GM15510 (cell line): ENCODE measurements around the gene RAMP1.

Experiments used
- POLR2A ChIP-seq: IDR thresholded peaks from 3 replicates; pipeline ENCODE4 v1.6.1; 2011; ENCODE audit warnings: borderline replicate concordance; ENCODE audit not compliant: insufficient read length; ENCODE audit errors: extremely low read depth

RAMP1 gene

DNA sequence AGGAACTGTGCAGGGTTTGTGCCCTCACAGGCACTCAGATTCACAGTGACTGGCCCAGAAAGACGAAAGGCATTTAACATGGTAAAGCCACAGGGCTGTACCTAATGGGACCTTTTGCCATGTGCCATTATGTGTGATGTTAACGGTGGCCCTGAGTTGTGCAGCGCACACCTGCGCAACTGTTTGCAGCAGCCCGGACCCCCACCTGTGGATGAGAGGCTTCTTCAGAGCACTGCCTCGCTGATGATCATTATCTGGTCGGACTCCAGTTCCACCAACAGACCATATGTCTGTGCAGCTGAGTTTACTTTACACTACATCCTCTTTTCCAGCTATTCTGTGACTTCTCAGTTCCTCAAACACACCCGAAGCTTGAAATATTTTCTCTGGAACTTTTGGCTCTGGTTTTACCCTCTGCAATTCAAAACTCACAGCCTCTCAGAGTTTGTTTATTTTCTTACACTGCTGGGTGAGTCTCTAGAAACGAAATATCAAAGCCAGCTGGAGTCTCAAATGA is 71.8 kb downstream of the RAMP1 start:
- no peak for TF ChIP-seq POLR2A

- TF ChIP-seq POLR2A = no peak
Measured at GRCh38 chr2:237932731-237933131, 73.3 kb downstream of the RAMP1 start.

GRCh38 chr2:237934186-237934585 is 74.8 kb downstream of the RAMP1 start:
- no peak for TF ChIP-seq POLR2A

GRCh38 chr2:237935740-237936452 is 76.5 kb downstream of the RAMP1 start:
- no peak for TF ChIP-seq POLR2A

DNA sequence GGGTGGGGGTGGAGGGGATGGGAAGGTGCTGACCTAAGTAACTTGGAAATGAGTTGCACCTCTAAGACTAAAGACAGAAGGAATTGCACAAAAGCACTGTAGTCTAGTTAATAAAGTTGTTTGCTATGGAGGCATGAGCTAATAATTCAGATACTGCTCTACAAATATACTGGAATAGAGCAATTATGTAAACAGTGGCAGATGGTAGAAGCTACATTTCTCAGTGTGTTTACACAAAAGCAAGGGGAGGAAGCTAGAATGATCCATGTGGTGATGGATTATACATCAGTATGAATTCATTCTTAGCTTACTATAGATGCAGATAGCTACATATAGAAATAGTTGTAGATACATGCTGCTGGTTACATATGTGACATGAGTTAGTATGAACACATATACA is 79.8 kb downstream of the RAMP1 start:
- TF ChIP-seq POLR2A = no peak

DNA sequence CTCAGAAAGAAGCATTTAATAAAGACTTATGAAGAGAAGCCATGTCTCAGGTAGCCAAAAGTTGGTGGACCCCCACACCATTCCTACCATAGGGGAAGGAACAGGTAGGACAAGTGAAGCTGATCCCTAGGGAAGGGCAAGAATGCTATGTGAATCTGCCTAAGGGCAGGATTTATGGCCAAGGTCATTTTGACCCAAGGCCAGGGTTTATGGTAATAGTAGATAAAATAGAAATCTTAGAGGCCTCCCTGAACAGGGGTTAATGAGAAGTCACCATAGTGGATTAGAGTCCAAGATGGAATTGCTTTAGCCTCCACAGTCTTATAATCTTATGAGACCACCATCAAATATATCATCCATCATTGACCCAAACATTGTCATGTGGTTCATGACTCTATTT is 81.4 kb downstream of the RAMP1 start:
- no peak for TF ChIP-seq POLR2A

- TF ChIP-seq POLR2A = no peak
Measured at GRCh38 chr2:237941239-237941638, 81.8 kb downstream of the RAMP1 start.

DNA sequence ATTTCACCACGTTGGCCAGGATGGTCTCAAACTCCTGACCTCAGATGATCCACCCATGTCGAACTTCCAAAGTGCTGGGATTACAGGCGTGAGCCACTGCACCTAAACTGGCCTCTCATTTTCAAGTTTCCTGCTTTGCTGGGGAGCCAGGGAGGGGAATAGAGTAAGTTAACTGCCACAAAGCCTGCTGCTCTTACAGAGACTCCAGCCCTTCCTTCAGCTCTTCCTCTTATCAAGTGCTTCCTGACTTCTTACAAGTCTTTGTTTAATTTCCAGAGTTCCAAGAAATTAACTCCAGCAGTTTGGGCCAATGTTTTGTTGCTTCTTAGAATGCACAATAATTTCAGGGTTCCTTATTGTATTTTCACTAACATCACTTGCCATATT is 83.1 kb downstream of the RAMP1 start:
- no peak for TF ChIP-seq POLR2A

DNA sequence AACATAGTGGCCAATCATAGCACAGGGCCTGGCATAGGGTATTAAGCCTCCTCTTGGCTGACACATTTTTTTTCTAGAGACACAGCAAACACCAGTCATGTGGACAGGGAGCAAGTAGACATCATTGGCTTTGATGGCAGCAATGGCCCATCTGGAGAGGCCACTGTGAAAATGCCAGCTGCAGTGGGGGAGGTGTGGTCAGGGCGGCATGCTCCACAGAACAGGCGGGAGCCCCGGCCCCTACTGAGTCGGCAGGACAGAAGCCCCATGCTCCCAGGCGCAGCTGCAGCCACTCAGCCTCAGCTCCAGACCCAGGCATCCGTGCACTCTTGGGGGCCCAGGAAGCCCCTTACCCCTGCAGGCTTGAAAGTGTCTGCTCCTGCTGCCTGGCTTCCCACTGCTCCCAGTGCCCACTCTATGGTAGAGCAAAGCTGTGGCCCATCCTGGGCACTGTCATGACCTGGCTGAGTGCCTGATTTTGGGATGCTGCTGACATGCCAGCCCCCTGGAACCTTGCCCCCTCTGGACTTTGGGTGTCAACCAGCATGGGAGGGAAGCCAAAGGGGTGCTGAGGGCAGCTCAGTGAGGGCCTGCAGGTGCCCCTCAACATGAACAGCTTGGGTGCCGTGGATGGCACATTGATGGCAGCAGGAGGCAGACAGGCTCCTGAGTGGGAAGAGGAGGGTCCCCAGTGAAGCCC is 84.1 kb downstream of the RAMP1 start:
- TF ChIP-seq POLR2A = no peak

- no peak for TF ChIP-seq POLR2A
Measured at GRCh38 chr2:237944302-237944701, 84.9 kb downstream of the RAMP1 start.

DNA sequence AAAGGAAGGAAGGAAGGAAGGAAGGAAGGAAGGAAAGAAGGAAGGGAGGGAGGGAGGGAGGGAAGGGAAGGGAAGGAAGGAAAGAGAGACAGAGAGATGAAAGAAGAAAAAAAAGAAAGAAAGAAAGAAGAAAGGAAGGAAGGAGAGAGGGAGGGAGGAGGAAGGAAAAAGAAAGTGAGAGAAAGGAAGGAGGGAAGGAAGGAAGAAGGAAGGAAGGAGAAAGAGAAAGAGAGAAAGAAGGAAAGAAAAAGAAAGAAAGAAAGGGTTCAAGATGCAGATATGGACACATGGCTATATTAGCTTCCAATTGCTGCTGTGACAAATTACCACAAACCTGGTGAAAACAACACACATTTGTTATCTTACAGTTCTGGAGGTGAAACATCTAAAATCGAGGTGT is 87.0 kb downstream of the RAMP1 start:
- TF ChIP-seq POLR2A = no peak

DNA sequence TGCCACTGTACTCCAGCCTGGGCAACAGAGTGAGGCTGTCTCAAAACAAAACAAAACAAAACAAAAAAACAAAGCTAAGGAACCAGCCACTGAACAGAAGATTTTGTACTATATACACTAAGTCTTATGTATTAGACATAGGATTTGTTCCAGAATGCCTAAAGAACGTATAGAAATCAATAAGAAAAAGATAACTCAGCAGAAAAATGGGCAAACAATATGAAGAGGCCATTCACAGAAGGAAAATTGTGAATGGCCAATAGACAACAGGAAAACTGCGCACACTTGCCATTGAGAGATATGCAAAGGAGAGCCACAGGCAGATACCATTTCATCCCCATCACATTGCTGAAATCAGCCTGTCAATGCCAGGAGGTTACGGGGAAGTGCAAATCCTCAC is 92.5 kb downstream of the RAMP1 start:
- TF ChIP-seq POLR2A = no peak

- TF ChIP-seq POLR2A = no peak
Measured at GRCh38 chr2:237952851-237953250, 93.4 kb downstream of the RAMP1 start.

DNA sequence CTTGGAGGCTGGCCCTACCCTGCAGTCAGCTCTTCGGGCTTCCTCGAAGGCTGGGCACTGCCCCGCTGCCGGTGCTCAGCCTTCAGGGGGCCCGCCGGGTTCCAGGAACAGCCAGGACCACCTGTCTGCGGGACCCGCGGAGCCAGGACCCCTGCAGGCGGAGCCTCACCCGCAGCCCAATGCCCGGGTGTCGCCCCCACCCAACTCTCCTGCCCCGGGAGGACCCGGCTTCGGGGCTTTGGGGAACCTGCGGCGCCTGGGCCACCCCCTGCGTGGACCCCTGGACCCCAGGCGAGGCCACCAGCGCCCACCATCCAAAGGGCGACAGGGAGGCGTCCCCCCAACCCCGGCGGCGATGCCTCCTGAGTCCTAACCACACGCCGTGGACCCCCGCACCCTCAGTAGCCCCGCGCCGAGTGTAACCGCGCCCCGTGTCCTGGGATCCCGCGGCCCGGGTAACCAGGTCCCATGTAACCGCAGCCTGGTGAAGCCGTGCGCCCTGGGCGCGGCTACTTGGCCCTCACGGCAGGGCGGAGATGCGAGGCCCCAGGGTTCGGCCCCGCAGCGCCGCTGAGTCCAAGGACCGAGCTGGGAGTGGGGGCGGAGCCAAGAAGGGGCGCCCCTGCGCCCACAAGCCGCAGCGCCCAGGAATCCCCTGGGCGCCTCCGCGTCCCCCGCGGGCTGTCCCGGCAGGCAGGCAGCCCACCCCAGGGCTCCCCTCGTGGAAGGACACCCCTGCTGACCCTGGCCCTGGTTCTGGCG is 96.4 kb downstream of the RAMP1 start:
- no peak for TF ChIP-seq POLR2A

DNA sequence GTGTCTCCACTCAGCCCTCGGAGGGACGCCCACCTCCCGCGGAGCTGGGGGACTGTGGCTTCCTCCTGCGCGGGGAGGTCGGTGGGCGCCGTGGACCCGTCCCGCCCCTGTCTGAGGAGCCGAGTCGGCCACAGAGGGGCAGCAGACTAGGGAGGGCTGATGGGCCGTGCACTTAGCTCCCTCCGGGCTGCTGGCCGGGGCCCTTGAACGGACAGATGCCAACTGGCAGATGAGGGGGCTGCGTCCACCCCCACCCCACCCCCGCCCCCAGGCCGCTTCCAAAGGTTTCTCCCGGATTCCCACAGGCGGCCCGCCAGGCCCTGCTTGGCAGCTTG is 96.9 kb downstream of the RAMP1 start:
- TF ChIP-seq POLR2A = no peak
